SK-N-SH (cell line): Measurements from ENCODE around the gene PCNX3.

Experiments
- CHD2 ChIP-seq: fragments of 150-350 bp; IDR thresholded peaks from 2 replicates; pipeline ENCODE4 v1.6.1; 2018; ENCODE audit warnings: low read length; ENCODE audit not compliant: partially characterized antibody
- EP300 ChIP-seq, 2 experiments: IDR thresholded peaks; 2 replicates each; pipeline versions ENCODE4 v1.4.0 to v1.6.1; 2012; ENCODE audit warnings: borderline replicate concordance in 1 of 2, low read depth in 1 of 2, low read length in 1 of 2
- FOSL2 ChIP-seq: IDR thresholded peaks from 2 replicates; pipeline ENCODE4 v1.4.0; 2012; ENCODE audit warnings: low read depth, mild to moderate bottlenecking, moderate library complexity, borderline replicate concordance
- FOXM1 ChIP-seq: IDR thresholded peaks from 2 replicates; pipeline ENCODE4 v1.4.0; 2012; ENCODE audit warnings: low read depth, mild to moderate bottlenecking
- JUND ChIP-seq: IDR thresholded peaks from 2 replicates; pipeline ENCODE4 v1.4.0; 2012
- RFX5 ChIP-seq: IDR thresholded peaks from 2 replicates; pipeline ENCODE4 v1.6.1; 2012; ENCODE audit warnings: mild to moderate bottlenecking, improper control_type of control experiment, low read length
- RXRA ChIP-seq: IDR thresholded peaks from 2 replicates; pipeline ENCODE4 v1.4.0; 2012; ENCODE audit warnings: low read depth, mild to moderate bottlenecking, borderline replicate concordance
- SMC3 ChIP-seq: IDR thresholded peaks from 2 replicates; pipeline ENCODE4 v1.6.1; 2012; ENCODE audit warnings: low read depth, low read length, improper control_type of control experiment
- TAF1 ChIP-seq: IDR thresholded peaks from 2 replicates; pipeline ENCODE4 v1.6.1; 2012; ENCODE audit warnings: low read depth, mild to moderate bottlenecking, low read length, moderate library complexity, borderline replicate concordance
- YY1 ChIP-seq: IDR thresholded peaks from 2 replicates; pipeline ENCODE4 v1.4.0; 2012; ENCODE audit warnings: low read depth, mild to moderate bottlenecking
- TF ChIP-seq, protein P1 (sequence below): fragments of 150-350 bp; IDR thresholded peaks from 2 replicates; pipeline ENCODE4 v1.6.1; 2017; ENCODE audit warnings: antibody characterized with exemption, low read length, low read depth, borderline replicate concordance
- TF ChIP-seq, protein P2 (sequence below): fragments of 200-600 bp; sonication (generic); IDR thresholded peaks from 2 replicates; pipeline ENCODE4 v1.6.1; 2017; ENCODE audit warnings: antibody characterized with exemption, mild to moderate bottlenecking, moderate library complexity
- TF ChIP-seq, protein P3 (sequence below): IDR thresholded peaks from 2 replicates; pipeline ENCODE4 v1.4.0; 2012; ENCODE audit warnings: low read depth, borderline replicate concordance

DNA sequence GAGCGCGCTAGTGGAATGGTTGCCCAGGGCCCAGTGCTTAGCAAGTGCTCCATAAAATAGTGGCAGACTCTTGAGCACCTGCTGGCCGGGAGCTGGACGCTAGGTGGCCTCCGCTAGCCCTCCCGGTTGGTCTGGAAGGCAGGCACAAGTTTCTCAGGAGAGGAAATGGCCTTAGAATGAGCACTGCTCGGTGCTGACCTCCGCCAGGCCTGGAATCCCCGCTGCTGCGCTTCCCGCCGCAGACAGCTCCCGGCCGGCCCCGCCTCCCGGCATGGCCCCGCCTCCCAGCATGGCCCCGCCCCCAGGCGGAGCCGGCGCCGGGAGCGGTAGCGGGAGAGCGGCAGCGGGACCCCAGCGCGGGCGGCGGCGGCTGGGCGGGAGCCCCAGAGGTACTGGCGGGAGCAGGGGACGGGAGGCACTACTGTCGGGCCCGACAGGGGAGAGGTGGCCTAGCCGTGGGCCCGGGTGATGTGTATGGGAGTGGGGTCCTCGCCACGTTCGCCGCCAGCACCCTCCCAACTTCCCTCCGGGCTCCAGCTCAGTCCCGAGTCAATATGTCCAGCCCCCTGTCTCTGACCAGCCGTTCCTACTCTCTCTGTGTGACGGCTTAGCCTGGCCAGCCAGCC, 22.3 kb downstream of the PCNX3 start, which contains the start of gene SIPA1:
- TF ChIP-seq, protein P1, sequence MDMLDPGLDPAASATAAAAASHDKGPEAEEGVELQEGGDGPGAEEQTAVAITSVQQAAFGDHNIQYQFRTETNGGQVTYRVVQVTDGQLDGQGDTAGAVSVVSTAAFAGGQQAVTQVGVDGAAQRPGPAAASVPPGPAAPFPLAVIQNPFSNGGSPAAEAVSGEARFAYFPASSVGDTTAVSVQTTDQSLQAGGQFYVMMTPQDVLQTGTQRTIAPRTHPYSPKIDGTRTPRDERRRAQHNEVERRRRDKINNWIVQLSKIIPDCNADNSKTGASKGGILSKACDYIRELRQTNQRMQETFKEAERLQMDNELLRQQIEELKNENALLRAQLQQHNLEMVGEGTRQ = no peak
- TF ChIP-seq, protein P2, sequence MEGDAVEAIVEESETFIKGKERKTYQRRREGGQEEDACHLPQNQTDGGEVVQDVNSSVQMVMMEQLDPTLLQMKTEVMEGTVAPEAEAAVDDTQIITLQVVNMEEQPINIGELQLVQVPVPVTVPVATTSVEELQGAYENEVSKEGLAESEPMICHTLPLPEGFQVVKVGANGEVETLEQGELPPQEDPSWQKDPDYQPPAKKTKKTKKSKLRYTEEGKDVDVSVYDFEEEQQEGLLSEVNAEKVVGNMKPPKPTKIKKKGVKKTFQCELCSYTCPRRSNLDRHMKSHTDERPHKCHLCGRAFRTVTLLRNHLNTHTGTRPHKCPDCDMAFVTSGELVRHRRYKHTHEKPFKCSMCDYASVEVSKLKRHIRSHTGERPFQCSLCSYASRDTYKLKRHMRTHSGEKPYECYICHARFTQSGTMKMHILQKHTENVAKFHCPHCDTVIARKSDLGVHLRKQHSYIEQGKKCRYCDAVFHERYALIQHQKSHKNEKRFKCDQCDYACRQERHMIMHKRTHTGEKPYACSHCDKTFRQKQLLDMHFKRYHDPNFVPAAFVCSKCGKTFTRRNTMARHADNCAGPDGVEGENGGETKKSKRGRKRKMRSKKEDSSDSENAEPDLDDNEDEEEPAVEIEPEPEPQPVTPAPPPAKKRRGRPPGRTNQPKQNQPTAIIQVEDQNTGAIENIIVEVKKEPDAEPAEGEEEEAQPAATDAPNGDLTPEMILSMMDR = peak; percentile 56
- no peak for TF ChIP-seq CHD2
- TF ChIP-seq EP300 (IDR thresholded peaks at IDR 0.05; ENCODE audit: borderline replicate concordance in 1 of 2, low read depth in 1 of 2, low read length in 1 of 2) = no peak
- no peak for TF ChIP-seq FOXM1
- TF ChIP-seq, protein P3, sequence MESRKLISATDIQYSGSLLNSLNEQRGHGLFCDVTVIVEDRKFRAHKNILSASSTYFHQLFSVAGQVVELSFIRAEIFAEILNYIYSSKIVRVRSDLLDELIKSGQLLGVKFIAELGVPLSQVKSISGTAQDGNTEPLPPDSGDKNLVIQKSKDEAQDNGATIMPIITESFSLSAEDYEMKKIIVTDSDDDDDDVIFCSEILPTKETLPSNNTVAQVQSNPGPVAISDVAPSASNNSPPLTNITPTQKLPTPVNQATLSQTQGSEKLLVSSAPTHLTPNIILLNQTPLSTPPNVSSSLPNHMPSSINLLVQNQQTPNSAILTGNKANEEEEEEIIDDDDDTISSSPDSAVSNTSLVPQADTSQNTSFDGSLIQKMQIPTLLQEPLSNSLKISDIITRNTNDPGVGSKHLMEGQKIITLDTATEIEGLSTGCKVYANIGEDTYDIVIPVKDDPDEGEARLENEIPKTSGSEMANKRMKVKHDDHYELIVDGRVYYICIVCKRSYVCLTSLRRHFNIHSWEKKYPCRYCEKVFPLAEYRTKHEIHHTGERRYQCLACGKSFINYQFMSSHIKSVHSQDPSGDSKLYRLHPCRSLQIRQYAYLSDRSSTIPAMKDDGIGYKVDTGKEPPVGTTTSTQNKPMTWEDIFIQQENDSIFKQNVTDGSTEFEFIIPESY = no peak
- peak; percentile 51; the same call in 1 of the 2 replicates for TF ChIP-seq TAF1
- TF ChIP-seq RFX5 = no peak
- no peak for TF ChIP-seq YY1
- TF ChIP-seq JUND = no peak; the same call in 1 of the 2 replicates
- no peak for TF ChIP-seq RXRA
- no peak for TF ChIP-seq FOSL2
- TF ChIP-seq SMC3 = peak; percentile 39
